ENCODE data around the gene MRPL27. TPM values are rescaled to one million over a fixed set of nuclear protein-coding genes. Genes with fewer than 3 reads are reported as not detected.

Gene MRPL27
- total and polyA plus RNA-seq, 2 donors from 2014 or later, result 54.0 to 227 TPM

DNA sequence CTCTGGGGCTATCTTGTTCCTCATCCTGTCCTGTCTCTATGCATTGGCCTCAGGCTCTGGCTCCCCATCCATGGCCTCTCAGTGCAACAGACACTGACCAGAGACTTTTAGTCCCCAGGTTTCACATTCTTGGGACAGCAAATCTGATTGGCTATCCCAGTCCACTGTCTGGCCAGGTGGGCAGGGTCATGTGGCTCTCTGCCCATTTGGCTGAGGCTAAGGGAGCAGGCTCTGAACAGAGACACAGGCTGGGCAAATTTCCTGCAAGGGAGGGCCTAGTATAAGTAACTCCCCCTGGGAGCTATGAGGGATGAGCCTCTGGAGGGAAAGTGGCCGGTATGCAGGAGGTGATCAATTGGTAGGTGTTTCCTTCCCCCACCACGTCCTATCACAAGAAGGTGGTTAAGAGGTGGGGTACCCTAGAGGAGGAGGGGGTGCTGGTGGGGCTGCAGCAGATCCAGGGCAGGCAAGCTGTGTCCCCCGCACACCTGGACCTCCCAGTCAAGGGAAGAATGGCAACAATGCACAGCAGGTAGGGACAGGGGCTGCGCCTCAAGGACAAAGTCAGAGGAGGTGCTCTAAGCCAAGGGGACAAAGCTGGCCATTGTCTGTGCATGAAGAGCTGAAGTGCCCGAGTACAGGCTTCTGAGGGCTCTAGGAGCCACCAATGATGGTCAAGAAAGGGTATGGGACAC is 13.8 kb downstream of the MRPL27 start:
- TF ChIP-seq, protein P1, sequence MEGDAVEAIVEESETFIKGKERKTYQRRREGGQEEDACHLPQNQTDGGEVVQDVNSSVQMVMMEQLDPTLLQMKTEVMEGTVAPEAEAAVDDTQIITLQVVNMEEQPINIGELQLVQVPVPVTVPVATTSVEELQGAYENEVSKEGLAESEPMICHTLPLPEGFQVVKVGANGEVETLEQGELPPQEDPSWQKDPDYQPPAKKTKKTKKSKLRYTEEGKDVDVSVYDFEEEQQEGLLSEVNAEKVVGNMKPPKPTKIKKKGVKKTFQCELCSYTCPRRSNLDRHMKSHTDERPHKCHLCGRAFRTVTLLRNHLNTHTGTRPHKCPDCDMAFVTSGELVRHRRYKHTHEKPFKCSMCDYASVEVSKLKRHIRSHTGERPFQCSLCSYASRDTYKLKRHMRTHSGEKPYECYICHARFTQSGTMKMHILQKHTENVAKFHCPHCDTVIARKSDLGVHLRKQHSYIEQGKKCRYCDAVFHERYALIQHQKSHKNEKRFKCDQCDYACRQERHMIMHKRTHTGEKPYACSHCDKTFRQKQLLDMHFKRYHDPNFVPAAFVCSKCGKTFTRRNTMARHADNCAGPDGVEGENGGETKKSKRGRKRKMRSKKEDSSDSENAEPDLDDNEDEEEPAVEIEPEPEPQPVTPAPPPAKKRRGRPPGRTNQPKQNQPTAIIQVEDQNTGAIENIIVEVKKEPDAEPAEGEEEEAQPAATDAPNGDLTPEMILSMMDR (IDR thresholded peaks at IDR 0.05; ENCODE audit: borderline replicate concordance, extremely low read depth, insufficient read depth), result no peak
- Histone ChIP-seq H3K27ac (ENCODE audit: low read depth in 2 of 2, low read length in 2 of 2) (no peak overlapping the region), H3K9ac (ENCODE audit: low read length in 3 of 3) (no peak overlapping the region), H3K4me3 (ENCODE audit: low read length in 3 of 3) (no peak overlapping the region), H3K9me3 (ENCODE audit: control insufficient read depth in 2 of 3, insufficient read depth in 1 of 3, low read length in 3 of 3) (no peaks in the 10 kb centered on the region), H3K4me1 (ENCODE audit: control insufficient read depth in 2 of 3, insufficient read depth in 2 of 3, low read depth in 1 of 3, low read length in 3 of 3) (no peaks in the 10 kb centered on the region), H3K36me3 (ENCODE audit: control insufficient read depth in 2 of 3, insufficient read depth in 3 of 3, low read length in 3 of 3) (peaks cover 3 to 23% (median 7%) of the 10 kb centered on the region in 3 donors), H3K27me3 (ENCODE audit: control insufficient read depth, insufficient read depth, low read length) (no peaks in the 10 kb centered on the region)
- intact Hi-C loops (cut with DNase I), result no loop called here
- FAIRE-seq (no peak), DNase-seq (no peak)

DNA sequence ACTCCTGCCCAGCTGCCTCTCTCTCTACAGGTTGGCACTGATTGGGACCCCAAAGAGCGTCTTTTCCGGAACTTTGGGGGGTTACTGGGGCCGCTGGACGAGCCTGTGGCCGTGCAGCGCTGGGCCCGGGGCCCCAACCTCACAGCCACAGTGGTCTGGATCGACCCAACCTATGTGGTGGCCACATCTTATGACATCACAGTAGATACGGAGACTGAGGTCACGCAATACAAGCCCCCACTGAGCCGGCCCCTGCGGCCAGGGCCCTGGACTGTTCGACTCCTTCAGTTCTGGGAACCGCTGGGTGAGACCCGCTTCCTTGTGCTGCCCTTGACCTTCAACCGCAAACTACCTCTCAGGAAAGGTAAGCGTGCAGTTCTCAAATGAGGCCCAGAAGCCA is 14.8 kb downstream of the MRPL27 start:
- no peaks in the 10 kb centered on the region for H3K9me3 ChIP-seq (ENCODE audit: control insufficient read depth in 2 of 3, insufficient read depth in 1 of 3, low read length in 3 of 3)
- H3K4me1 ChIP-seq (ENCODE audit: control insufficient read depth in 2 of 3, insufficient read depth in 2 of 3, low read depth in 1 of 3, low read length in 3 of 3), result no peaks in the 10 kb centered on the region
- no peak overlapping the region for H3K4me3 ChIP-seq (ENCODE audit: low read length in 3 of 3)
- FAIRE-seq, result no peak
- peaks cover 3 to 23% (median 7%) of the 10 kb centered on the region in 3 donors for H3K36me3 ChIP-seq (ENCODE audit: control insufficient read depth in 2 of 3, insufficient read depth in 3 of 3, low read length in 3 of 3)
- TF ChIP-seq, protein P1 (IDR thresholded peaks at IDR 0.05; ENCODE audit: borderline replicate concordance, extremely low read depth, insufficient read depth), result no peak
- no peaks in the 10 kb centered on the region for H3K27me3 ChIP-seq (ENCODE audit: control insufficient read depth, insufficient read depth, low read length)
- H3K27ac ChIP-seq (ENCODE audit: low read depth in 2 of 2, low read length in 2 of 2), result no peak overlapping the region
- DNase-seq, result no peak
- intact Hi-C loops (cut with DNase I), result no loop called here
- no peak overlapping the region for H3K9ac ChIP-seq (ENCODE audit: low read length in 3 of 3)

DNA sequence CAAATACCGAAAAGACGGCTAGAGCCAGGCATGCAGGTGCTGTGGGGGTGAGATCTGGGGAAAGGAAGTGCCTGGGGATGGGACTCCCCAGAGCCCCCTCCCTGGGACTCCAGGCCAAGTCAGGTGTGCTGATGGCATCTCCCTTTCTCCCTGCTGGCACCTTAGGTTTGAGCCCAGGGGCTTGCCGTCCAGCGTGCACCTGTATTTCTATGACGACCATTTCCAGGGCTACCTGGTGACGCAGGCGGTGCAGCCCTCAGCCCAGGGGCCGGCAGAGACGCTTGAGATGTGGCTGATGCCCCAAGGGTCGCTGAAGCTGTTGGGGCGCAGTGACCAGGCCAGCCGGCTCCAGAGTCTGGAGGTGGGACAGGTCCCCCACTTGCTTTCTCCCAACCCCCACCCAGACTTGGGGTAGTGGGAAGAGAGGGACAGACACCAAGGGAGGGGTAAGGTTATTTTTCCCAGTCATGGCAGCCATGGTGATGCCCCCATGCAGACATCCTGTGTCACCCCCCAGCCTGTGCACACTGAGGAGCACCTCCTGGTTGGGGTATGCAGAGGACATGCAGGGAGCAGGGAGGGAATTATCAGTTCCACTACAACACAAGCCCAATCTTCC is 16.0 kb downstream of the MRPL27 start:
- H3K36me3 ChIP-seq (ENCODE audit: control insufficient read depth in 2 of 3, insufficient read depth in 3 of 3, low read length in 3 of 3), result peaks cover 3 to 23% (median 7%) of the 10 kb centered on the region in 3 donors

More for the DNA sequence above, 16.0 kb downstream of the MRPL27 start:
- no peak for DNase-seq
- Histone ChIP-seq H3K9ac (ENCODE audit: low read length in 3 of 3) (no peak overlapping the region), H3K27ac (ENCODE audit: low read depth in 2 of 2, low read length in 2 of 2) (no peak overlapping the region), H3K4me1 (ENCODE audit: control insufficient read depth in 2 of 3, insufficient read depth in 2 of 3, low read depth in 1 of 3, low read length in 3 of 3) (no peaks in the 10 kb centered on the region), H3K4me3 (ENCODE audit: low read length in 3 of 3) (no peak overlapping the region), H3K27me3 (ENCODE audit: control insufficient read depth, insufficient read depth, low read length) (no peaks in the 10 kb centered on the region), H3K9me3 (ENCODE audit: control insufficient read depth in 2 of 3, insufficient read depth in 1 of 3, low read length in 3 of 3) (no peaks in the 10 kb centered on the region)
- TF ChIP-seq, protein P1 (IDR thresholded peaks at IDR 0.05; ENCODE audit: borderline replicate concordance, extremely low read depth, insufficient read depth), result no peak
- intact Hi-C loops (cut with DNase I), result no loop called here
- FAIRE-seq, result no peak

Data from kidney (tissue), 14 donors.